Measurements from ENCODE around the gene TIMP2.
A peak's percentile ranks its signal among the peaks of the same experiment; 100 is the strongest.
"Not testable (repeated sequence)": the region's sequence is repeated elsewhere in the genome, so short reads cannot be mapped to it uniquely, and the experiment has no call there.

TIMP2 gene

DNA sequence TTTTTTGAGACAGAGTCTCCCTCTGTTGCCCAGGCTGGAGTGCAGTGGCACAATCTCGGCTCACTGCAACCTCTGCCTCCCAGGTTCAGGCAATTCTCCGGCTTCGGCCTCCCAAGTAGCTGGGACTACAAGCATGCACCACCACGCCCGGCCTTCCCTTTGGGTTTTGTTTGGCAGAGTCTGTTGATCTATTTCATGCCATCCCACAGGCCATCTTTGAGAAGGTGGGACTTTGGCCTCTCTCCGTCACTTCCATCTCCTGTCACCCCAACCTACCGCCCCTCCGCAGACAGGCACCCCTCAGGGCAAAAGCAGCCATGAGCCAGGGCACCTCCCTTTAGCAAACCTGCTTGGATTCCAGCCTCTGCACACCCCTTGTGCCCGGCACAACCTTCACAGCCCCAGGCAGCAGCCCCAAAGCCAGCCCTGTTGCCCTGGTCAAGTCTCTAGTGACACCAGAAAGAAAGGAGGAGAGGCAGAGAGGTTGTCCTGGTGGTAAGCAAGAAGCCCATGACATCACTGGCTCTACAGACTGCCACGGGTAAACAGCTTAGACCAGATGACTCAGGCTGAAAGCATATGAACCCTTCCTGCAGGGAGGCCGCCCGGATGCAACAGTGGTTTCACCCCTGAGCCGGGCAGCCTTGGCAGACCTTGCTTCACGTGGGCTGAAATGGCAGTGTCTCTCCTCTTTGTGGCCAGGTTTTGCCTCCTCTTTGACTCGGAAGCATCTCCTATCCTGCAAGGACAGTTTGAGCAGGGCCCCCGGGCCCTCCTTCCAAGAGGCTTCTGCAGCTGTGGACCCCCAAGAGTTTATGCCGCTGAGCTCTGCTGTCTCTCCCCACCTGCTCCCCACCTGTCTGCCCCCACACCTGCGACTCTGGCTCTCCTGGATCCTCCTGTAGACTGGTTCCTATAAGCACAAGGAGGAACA, 8.1 kb upstream of the TIMP2 start:
- H3K4me3 ChIP-seq (ENCODE audit: low read depth, low read length), result no peak overlapping the region

DNA sequence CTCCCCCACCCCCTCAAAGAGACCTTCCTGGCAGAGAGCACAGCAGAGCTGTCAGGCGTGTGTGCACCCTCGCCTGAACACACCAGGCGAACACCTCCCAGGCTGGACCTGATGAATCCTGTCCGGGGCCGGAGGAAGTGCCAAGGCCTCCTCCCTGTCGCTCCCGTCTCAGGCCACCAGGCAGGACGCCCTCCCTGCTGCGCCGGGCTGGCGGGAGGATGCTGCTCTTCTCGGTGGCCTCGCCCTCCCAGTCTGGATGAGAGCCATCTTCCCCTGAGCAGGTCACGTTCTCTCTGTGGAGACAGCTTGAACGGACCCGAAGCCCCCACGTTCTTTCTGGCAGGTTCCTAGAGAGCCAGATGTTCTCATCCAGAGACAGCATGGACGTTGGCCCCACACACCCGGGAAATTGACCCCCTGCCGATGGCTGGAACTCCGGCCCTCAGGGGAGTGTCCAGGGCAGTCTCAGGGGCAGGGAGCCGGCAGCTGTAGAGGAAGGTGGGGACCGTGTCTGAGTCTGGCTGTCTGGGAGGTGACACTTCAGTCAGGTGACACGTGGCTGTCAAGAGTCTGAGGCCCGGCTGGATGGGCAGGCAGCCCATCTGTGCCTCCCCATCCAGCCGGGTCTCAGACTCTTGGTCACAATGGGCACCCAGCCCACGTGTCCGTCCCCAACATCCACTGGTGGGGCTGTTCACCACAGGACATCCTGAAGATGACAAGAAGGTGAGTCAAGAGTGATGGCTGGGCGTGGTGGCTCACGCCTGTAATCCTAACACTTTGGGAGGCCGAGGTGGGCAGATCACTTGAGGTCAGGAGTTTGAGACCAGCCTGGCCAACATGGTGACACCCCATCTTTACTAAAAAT, 5.0 kb upstream of the TIMP2 start:
- H3K4me3 ChIP-seq (ENCODE audit: low read depth, low read length), result no peak overlapping the region

DNA sequence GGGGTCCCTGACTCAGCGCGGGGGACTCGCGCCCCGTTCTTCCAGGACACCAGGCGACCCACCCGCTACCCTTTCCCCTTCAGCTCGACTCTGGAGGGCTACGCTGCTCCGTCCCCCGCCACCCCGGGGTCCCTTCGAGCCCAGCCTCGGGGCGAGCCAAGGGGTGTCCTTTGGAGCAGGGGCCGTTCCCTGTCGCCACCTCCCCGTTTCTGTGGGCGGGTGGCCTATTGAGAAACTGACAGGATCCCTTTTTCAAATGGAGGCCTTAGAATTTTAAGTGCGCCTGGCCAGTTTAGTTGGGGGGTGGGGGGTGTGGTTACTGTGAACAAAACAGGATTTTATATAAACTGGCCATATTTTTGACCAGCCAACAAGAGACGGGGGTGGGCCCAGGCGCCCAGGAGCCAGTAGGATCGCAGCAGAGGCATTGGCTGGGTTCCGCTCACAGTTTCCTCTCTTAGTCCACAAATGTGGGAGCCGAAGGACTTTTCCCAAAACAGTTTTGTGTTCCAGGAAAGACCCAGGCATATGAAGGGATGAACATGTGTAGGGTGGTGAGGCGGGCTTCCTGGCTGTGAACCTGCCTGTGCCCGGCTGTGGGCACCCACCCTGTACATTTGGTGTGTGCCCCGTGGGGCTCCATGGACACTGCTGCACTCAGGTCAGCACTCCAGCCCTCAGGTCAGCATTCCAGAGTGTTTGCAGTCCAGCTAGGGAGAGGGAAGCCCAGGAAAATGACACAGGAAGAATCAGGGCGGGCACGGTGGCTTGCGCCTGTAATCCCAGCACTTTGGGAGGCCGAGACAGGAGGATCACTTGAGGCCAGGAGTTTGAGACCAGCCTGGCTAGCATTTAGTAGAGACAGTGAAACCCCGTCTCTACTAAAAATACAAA, 722 bp upstream of the TIMP2 start:
- peak overlapping the region; percentile 31 for H3K4me3 ChIP-seq (ENCODE audit: low read depth, low read length)

DNA sequence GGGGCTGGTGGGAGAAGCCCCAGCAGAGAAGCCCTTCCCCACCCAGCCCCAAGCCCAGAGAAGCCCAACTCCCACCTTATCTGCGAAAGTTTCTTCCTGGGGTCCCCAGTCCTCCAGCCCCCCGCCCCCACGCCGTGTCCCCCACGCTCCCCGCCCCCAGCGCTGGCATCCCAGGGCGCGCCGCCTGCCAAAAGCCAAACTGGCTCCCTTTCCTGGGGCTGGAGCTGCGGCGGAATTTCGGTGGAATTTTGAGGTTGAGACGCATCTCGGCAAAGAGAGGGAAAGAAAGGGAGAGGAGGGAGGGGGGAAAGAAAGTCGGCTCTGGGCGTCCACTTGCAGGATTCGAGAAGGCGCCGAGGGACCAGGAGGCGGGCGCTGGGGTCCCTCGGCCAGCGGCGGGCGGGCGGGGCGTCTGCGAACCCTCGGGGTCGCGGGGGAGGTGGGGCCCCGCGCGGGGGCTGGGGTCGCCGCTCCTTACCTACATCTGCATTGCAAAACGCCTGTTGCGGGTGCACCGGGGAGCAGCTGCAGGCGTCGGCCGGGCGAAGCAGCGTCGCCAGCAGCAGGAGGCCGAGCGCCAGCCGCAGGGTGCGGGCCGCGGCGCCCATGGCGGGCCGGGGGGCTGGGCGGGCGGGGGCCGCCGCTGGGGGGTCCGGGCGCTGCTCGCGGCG, 571 bp downstream of the TIMP2 start:
- H3K4me3 ChIP-seq (ENCODE audit: low read depth, low read length), result peak overlapping the region; percentile 56

DNA sequence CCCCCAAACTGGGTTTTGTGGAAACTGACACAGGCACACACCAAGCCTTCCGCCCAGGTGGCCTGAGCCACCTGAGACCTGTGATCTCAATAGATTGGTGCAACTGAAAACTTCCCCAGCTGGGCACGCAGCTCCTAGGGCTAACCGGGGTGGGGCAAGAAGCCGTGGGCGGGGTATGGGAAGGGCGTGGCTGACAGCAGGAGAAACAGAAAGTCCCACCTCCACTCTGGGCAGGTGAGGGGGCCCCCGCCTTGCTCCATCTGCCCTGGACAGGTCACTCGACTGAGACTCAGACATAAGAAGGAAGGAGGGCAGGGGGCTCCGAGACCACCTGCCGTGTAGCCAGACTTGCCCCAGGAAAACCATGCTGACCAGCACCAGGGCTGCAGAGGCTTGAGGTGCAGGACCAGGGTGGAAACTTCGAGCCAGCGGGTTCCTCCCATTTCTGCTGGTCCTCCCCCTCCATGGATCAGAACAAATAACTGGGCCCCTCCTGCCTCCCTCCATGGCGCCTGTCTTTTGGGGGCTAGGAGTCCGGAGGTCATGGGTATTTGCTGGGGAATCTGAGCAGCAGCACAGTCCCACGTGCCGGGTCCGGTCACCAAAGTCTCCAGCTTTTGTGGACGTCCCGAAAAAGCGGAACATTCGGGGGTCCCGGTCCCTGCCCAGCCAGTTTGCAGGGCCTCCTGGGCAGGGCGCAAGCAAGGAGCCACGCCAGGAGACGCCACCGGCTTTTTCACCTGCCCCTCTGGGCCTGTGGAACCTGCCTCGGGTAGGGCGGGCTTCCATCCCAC, 1.3 kb downstream of the TIMP2 start:
- H3K4me3 ChIP-seq (ENCODE audit: low read depth, low read length), result peak overlapping the region; percentile 56

DNA sequence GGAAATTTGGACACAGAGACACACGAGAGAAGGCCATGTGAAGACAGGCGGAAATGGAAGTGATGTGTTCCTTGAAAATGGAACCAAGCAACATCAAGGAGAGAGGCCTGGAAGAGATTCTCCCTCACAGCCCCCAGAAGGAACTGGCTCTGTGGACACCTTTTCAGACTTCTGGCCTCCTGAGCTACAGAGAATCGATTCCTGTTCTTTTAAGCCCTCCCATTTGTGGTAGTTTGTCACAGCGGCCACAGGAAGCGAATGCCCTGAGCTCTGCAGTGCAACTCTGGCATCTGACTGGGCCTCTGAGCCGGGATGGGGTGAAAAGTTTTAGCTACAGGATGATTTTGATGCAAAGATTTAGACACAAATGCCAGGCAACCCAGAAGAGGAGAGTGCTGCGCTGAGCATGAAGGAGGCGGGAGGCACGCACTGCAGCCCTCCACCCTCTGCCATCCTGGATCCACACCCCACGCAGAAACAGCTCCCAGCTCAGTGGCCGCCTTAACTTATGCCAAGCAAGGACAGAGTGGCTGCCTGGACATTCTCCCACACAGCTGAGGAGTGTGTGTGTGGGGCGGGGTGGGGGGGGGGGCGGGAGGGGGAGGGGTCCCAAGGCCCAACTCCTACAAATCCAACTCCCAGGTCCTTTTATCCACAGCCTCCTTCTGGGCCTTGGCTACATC, 2.2 kb downstream of the TIMP2 start:
- no peak overlapping the region for H3K4me3 ChIP-seq (ENCODE audit: low read depth, low read length)

DNA sequence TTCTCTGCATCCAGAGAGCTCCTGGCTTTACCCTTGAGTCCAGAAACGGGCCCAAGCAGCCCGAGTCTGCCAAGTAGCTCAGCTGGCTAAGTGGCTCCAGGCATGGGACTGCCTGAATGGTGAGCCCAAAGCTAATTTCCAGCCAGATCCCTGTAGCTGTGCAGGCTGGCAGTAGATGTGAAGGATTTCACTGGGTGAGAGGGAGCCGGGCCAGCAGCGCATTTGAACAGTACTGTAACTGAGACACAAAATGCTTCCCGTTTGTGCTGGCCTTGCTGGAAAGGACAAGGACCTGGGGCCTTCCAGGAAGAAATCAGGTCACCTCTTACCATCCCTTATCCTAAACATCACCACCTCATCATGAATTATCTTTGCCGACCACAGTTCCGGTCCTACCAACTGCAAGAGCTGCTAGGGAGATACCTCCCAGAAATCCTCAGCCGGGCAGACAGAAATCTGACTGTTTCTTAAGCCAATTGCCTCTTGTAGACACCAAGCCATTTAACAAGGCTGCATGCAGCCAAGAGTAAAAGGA, 3.7 kb downstream of the TIMP2 start:
- no peak overlapping the region for H3K4me3 ChIP-seq (ENCODE audit: low read depth, low read length)

DNA sequence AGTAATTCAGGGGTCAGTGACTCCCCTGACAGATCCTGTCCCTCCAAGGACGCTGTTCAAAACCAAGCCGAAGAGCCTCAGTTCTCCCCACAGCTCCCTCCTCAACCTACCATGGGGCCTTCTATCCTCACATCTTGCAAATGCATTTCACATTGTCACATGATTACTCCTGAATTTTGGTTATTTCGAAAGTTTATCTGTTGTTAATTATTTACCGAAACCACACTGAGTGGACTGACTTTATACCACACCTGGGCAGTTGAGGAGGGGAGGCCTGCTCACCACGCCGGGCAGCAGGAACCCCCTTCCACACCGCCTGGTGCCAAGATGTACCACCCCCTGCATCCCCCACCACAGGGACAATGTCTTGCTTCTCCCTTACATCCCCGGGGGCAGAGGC, 4.7 kb downstream of the TIMP2 start:
- H3K4me3 ChIP-seq (ENCODE audit: low read depth, low read length), result no peak overlapping the region

DNA sequence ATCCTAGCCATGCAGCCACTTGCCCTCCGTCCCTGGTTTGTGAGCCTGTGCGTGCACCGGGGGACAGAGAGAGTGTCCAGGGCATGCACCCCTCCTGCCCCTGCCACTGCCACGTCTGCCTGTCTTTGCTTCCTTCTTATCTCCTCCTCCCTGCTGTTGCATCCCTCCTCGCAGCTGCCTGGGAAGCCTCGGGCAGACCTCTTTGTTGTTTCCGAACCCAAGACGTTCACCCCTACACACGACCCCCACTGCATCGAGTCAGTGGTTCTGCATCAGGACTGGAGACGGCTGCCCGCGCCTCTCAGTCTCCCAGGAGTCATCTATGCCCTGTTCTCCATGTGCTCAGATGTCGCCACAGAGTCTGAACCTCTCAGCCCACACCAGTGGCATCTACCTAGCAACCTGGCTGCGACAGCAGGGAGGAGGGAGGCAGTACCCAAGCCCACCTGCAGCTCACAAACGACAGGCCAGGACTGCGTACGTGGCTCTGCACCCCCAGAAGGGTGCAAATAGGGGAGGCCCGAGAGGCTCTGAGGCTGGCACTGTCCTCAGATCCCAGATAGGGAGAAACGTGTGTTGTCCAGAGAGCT, 5.2 kb downstream of the TIMP2 start:
- H3K4me3 ChIP-seq (ENCODE audit: low read depth, low read length), result no peak overlapping the region

DNA sequence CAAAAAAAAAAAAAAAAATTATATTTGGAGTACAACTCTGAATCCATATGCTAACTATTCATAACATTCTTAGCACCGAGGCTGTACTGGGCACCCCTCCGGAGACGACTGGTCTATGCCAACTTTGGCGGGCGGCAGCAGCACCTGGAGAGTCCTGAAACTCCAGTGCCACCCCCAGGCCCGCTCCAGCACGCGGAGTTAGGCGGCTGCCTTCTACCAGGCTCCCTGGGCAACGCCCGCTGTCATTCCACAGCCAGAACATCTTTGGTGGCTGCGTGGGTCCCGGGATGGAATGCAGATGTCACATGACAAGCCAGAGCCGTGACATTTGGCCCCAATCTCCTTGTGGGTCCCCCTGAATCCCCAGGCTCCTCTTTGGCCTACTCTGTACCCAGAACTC, 6.2 kb downstream of the TIMP2 start:
- no peak overlapping the region for H3K4me3 ChIP-seq (ENCODE audit: low read depth, low read length)

DNA sequence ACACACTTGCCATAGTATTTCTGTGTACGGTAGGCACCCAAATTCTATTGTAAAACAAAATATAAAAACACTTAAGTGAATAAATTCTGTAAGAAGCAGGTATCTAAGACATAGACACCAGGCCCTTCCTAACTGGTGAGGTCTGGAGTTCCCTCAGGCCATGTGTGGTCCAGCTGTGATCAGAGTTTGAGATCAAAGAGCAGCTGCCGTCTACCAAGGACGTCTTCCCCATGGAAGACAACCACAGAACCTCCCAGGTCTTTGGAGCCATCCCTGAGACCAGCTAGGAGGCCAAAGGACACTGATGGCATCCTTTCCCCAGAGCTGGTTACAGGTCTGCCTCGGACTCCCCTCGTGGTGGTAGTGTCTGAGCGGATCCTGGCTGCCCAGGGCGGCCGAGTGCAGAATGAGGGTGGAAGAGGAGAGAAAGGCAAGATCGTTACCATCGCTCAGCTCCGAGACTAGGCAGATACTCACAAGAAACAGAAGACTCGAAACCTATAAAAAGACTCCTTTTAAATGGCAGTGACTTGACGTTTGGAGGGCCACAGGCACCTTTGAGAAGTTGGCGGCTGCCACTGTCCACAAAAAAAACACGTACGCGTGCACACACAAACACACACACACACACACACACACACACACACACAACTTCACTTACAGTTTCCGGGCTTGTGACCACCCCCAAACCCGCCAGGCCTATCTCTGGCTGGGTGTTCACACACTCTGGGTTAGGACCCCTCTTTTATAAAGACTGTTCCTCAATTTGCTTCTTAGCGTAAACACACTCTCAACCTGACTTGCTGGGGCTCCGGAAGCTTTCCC, 7.5 kb downstream of the TIMP2 start:
- no peak overlapping the region for H3K4me3 ChIP-seq (ENCODE audit: low read depth, low read length)

DNA sequence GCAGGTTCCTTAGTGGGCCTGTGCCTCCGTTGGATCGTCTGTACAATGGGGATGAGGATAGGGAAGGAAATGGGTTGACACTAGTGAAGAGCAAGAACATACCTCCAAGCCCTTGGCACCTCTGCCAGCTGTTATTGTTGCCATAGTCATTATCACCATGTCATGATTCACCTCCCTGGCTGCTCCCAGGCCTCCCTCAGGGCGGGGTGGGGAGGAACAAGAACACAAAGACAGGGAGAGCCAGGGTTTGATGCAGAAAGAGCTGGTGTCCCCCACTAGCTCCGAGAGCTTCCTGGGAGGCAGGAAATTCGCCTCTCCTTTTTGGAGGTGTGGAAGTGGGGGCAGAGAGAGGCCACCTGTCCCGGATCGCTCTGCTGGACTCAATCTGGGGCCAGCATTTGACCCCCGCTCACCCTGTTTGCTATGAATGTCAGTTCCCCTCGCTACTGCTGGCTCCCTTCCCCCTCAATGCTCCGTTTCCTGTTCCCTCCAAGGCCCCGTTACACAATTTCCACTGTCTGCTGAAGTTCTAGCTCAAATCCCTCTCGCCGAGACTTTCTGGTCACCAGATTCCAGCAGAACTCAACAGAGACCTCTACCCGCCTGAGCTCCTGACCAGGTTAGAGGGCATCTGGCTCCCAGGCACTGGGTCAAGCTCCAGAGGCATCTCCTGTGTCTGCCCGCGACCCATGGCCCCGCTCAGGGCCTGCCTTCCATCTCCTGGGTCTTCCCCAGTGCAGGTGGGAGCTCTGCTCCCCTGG, 9.1 kb downstream of the TIMP2 start:
- no peak overlapping the region for H3K4me3 ChIP-seq (ENCODE audit: low read depth, low read length)

DNA sequence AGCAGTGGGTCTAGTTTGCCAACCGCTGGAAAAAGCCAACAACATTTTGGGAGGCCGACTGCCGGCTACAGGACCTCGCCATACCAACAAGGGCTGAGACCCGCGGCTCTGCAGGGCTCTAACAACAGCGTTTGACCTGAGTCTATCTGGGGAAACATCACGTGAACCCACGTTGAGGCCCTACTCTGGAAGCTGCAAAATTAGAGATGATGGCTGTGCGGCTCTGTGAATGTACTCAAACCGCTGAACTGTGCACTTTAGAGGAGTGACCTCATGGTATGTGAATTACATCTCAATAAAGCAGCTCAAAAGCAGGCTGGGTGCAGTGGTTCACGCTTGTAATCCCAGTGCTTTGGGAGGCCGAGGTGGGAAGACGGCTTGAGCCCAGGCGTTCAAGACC, 12.1 kb downstream of the TIMP2 start:
- H3K4me3 ChIP-seq (ENCODE audit: low read depth, low read length), result no peak overlapping the region

DNA sequence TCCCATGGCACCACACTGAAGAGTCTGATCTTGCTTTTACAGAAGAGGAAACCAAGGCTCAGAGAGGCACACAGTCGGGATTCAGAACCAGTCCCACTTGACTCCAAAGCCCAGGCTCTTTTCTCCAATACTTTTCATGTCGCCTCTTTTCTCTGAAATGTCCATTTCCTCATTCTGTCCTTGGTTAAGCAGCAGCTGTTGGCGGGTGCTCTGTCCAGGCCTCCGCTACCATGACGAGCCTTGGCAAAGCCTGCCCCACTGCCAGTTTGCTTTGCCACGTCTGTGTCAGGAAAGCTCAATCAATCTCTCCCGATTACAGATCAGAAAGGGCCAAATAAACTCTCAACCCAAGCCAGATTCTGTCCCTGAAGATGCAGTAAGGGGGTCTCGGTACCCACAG, 13.1 kb downstream of the TIMP2 start:
- H3K4me3 ChIP-seq (ENCODE audit: low read depth, low read length), result no peak overlapping the region

DNA sequence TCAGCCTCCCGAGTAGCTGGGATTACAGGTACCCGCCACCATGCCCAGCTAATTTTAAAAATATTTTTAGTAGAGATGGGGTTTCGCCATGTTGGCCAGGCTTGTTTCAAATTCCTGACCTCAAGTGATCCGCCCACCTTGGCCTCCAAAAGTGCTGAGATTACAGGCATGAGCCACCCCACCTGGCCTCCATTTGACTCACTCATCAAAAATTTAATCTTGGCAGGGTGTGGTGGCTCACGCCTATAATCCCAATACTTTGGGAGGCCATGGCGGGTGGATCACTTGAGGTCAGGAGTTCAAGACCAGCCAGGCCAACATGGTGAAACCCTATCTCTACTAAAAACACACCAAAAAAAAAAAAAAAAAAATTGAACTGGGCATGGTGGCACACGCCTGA, 13.6 kb downstream of the TIMP2 start:
- not testable (repeated sequence) for H3K4me3 ChIP-seq (ENCODE audit: low read depth, low read length)

DNA sequence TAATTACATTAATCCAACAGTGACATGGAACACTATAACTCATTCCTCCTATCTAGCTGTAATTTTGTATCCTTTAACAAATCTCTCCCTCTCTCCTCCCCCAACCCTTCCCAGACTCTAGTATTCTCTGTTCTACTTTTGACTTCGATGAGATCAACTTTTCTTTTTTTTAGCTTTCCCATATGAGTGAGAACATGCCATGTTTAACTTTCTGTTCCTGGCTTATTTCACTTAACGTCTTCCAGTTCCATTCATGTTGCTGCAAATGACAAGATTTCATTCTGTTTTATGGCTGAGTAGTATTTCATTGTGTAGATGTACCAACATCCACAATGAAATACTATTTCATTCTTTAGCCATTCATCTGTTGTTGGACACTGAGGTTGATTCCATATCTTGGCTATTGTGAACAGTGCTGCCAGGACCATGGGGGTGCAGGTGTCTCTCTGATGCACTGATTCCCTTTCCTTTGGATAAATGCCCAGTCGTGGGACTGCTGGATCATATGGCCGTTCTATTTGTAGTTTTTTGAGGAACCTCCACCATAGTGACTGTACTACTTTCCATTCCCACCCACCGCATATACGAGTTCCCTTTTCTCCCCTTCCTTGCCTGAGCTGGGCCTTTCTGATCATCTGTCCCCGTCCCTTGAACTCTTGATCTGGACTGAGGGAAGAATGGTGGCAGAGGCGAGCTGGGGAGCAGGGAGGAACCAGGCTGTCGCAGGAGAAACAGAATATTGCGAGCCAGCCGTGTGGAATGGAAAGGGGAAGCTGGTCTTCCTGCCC, 14.5 kb downstream of the TIMP2 start:
- H3K4me3 ChIP-seq (ENCODE audit: low read depth, low read length), result no peak overlapping the region
